OCI-LY7 (cell line): ENCODE results near the gene GJD2.

ENCODE experiments used
- CTCF ChIP-seq: fragments of 200-600 bp; sonication (generic); conservative IDR thresholded peaks from 2 replicates; pipeline ENCODE4 v1.5.1; 2014; ENCODE audit warnings: mild to moderate bottlenecking, antibody characterized with exemption, low read length, moderate library complexity, mixed read lengths
- EZH2phosphoT487 ChIP-seq: fragments of 200-600 bp; sonication (generic); IDR thresholded peaks from 2 replicates; pipeline ENCODE4 v1.6.1; 2018; ENCODE audit warnings: low read depth, borderline replicate concordance, mild to moderate bottlenecking, mixed run types, antibody characterized with exemption, low read length, moderate library complexity, mixed read lengths

- TF ChIP-seq CTCF (no peak), EZH2phosphoT487 (no peak)
Observed at GRCh38 chr15:34725556-34725955, 29.2 kb downstream of the GJD2 start.
